ENCODE data around the gene ARHGAP21. TPM values are rescaled to one million over a fixed set of nuclear protein-coding genes. Genes with fewer than 3 reads are reported as not detected.

Gene ARHGAP21
- total RNA-seq, 2 donors from 2014 or later = 95.6 to 101 TPM

DNA sequence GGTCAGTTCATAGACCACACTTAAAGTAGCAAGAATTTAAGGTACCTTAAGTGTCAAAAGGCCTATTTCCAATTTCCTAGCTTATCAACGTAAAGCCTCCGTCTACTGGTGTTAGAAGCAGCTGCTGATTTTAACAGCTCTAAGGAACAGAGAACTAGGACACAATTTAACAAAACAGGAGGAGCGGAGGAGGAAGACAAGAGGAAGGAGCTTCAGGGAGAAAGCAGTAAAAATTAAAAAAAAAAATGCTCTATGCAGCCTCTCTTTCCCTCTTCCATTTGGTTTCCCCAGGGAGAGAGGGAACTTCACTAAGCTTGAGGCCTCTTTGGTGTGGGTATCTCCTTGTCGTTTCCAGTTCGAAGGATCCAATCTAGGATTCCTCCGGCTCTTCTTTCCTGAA, 22.7 kb downstream of the ARHGAP21 start:
- no peaks in the 10 kb centered on the region for H3K36me3 ChIP-seq
- no peak overlapping the region for H3K27ac ChIP-seq
- no peaks in the 10 kb centered on the region for H3K9me3 ChIP-seq
- no peak overlapping the region for H3K4me3 ChIP-seq
- ATAC-seq (ENCODE audit: insufficient number of reproducible peaks, low FRiP score, low read depth) (no peak), DNase-seq (ENCODE audit: low spot score) (no peak)
- no peaks in the 10 kb centered on the region for H3K27me3 ChIP-seq (replicated peaks; ENCODE audit: insufficient read depth)
- TF ChIP-seq, protein P1, sequence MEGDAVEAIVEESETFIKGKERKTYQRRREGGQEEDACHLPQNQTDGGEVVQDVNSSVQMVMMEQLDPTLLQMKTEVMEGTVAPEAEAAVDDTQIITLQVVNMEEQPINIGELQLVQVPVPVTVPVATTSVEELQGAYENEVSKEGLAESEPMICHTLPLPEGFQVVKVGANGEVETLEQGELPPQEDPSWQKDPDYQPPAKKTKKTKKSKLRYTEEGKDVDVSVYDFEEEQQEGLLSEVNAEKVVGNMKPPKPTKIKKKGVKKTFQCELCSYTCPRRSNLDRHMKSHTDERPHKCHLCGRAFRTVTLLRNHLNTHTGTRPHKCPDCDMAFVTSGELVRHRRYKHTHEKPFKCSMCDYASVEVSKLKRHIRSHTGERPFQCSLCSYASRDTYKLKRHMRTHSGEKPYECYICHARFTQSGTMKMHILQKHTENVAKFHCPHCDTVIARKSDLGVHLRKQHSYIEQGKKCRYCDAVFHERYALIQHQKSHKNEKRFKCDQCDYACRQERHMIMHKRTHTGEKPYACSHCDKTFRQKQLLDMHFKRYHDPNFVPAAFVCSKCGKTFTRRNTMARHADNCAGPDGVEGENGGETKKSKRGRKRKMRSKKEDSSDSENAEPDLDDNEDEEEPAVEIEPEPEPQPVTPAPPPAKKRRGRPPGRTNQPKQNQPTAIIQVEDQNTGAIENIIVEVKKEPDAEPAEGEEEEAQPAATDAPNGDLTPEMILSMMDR (IDR thresholded peaks at IDR 0.05) = no peak
- H3K4me1 ChIP-seq (ENCODE audit: control insufficient read depth in 1 of 2, low read depth in 2 of 2) = peaks cover 12 to 40% of the 10 kb centered on the region in 2 donors

GRCh38 chr10:24698270-24698669, 25.4 kb downstream of the ARHGAP21 start:
- peaks cover 10 to 27% of the 10 kb centered on the region in 2 donors for H3K4me1 ChIP-seq (ENCODE audit: control insufficient read depth in 1 of 2, low read depth in 2 of 2)
- TF ChIP-seq, protein P1 (IDR thresholded peaks at IDR 0.05) = no peak
- H3K9me3 ChIP-seq = no peaks in the 10 kb centered on the region
- H3K4me3 ChIP-seq = no peak overlapping the region
- ATAC-seq (ENCODE audit: insufficient number of reproducible peaks, low FRiP score, low read depth) = no peak
- DNase-seq (ENCODE audit: low spot score) = no peak
- H3K27ac ChIP-seq = no peak overlapping the region
- no peaks in the 10 kb centered on the region for H3K27me3 ChIP-seq (replicated peaks; ENCODE audit: insufficient read depth)
- no peaks in the 10 kb centered on the region for H3K36me3 ChIP-seq

GRCh38 chr10:24697080-24697479, 26.6 kb downstream of the ARHGAP21 start:
- no peak overlapping the region for H3K4me3 ChIP-seq

DNA sequence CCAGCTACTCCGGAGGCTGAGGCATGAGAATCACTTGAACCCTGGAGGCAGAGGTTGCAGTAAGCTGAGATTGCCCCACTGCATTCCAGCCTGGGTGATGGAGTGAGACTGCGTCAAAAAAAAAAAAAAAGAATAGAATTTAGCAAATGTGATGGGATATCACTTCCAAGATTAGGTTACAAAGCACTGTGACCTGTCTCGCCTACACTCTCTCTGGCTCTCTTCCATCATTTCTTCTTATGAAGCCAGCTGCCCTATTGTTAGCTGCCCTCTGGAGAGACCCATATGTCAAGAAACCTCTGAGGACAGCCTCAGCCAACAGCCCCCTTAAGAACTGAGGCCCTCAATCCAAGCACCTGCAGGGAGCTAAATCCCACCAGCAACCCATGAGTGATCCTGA, 28.2 kb downstream of the ARHGAP21 start:
- H3K27me3 ChIP-seq (replicated peaks; ENCODE audit: insufficient read depth) = no peaks in the 10 kb centered on the region
- no peak overlapping the region for H3K4me3 ChIP-seq
- ATAC-seq (ENCODE audit: insufficient number of reproducible peaks, low FRiP score, low read depth) = no peak

More at GRCh38 chr10:24697080-24697479, 26.6 kb downstream of the ARHGAP21 start:
- H3K27me3 ChIP-seq (replicated peaks; ENCODE audit: insufficient read depth) = no peaks in the 10 kb centered on the region
- TF ChIP-seq, protein P1 (IDR thresholded peaks at IDR 0.05) = no peak
- no peaks in the 10 kb centered on the region for H3K36me3 ChIP-seq
- DNase-seq (ENCODE audit: low spot score) (no peak), ATAC-seq (ENCODE audit: insufficient number of reproducible peaks, low FRiP score, low read depth) (no peak)
- no peak overlapping the region for H3K27ac ChIP-seq
- no peaks in the 10 kb centered on the region for H3K9me3 ChIP-seq
- H3K4me1 ChIP-seq (ENCODE audit: control insufficient read depth in 1 of 2, low read depth in 2 of 2) = peaks cover 10 to 26% of the 10 kb centered on the region in 2 donors

GRCh38 chr10:24694086-24694485, 29.6 kb downstream of the ARHGAP21 start:
- ATAC-seq (ENCODE audit: insufficient number of reproducible peaks, low FRiP score, low read depth) (no peak), DNase-seq (ENCODE audit: low spot score) (no peak)
- Histone ChIP-seq H3K4me3 (no peak overlapping the region), H3K27me3 (replicated peaks; ENCODE audit: insufficient read depth) (no peaks in the 10 kb centered on the region), H3K27ac (no peak overlapping the region), H3K4me1 (ENCODE audit: control insufficient read depth in 1 of 2, low read depth in 2 of 2) (peaks cover 19 to 24% of the 10 kb centered on the region in 2 donors), H3K9me3 (no peaks in the 10 kb centered on the region), H3K36me3 (no peaks in the 10 kb centered on the region)
- TF ChIP-seq, protein P1 (IDR thresholded peaks at IDR 0.05) = no peak

More for the DNA sequence above, 28.2 kb downstream of the ARHGAP21 start:
- no peak for DNase-seq (ENCODE audit: low spot score)
- Histone ChIP-seq H3K27ac (no peak overlapping the region), H3K9me3 (no peaks in the 10 kb centered on the region), H3K36me3 (no peaks in the 10 kb centered on the region), H3K4me1 (ENCODE audit: control insufficient read depth in 1 of 2, low read depth in 2 of 2) (peaks cover 10 to 28% of the 10 kb centered on the region in 2 donors)
- TF ChIP-seq, protein P1 (IDR thresholded peaks at IDR 0.05) = no peak
